RWPE1 (cell line): Measurements from ENCODE around the gene STAC2.

Source experiments
- CTCF ChIA-PET: fragments of 350-600 bp; sonication (Branson Sonifier 250); formaldehyde crosslinking; extraction: SDS; loops from one replicate; lab custom pipeline; 2021; lab: Yijun Ruan, JAX
- POLR2A ChIA-PET: fragments of 400-600 bp; formaldehyde crosslinking; extraction: SDS; loops from one replicate; lab custom pipeline; 2020; ENCODE audit warnings: antibody characterized with exemption; ENCODE audit not compliant: low non-redundant PET; lab: Yijun Ruan, JAX
- DNase-seq: peaks from one replicate; pipeline ENCODE4 v3.0.0; 2012; ENCODE audit warnings: low spot score
- H3K27ac ChIP-seq: fragments of 450-650 bp; 2 replicates; pipeline ENCODE4 v1.5.1; 2017
- CTCF ChIP-seq: fragments of 450-650 bp; conservative IDR thresholded peaks from 2 replicates; pipeline ENCODE4 v1.5.1; 2017; ENCODE audit warnings: low read depth, mild to moderate bottlenecking

STAC2 gene

DNA sequence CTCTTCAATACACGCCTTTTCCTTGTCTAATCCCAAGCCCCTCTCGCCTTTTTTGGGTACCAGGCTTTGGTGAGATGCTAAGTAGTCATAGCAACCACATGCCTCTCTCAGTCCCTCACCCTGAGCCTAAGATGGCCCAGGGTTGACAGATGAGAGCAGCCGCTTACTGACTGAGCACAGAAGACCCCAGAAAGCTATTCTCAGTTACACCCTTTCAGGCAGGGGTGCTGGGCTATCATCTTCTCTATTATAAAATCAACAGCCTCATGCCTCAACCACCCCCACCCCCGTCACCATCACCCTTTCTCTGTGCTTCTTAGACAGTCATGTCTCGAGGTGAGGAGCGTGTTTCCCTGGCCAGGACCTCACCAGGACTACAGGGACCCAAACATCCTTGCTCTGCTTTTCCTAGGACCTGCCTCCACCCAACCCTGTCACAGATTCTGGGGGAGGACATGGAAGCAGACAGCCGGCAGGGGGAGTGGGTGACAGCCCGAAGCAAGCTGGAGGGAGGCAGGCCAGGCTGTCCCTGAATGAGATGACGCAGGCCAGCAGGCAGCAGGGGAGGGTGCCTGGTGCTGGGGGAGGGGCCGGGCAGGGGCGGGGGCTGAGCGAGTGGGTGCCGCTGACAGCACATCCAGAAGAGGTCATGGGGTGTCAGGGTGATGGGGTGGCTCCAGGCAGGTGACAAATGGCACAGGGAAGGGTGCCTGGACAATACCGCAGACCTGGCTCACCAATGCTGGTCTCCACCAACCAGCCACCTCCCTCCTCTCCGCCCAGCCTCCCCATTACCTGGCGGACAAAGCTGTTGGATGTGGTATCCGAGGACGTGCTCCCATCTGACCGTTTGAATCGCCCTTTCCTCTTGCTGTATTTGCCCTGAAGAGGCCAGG is 31.4 kb downstream of the STAC2 start:
- TF ChIP-seq CTCF = no peak
- DNase-seq = no peak
- CTCF ChIA-PET = interaction anchor here (0.6 to 1.6 kb wide), 7 partner anchors 12 to 256 kb away, joined by 3 to 10 read pairs (median 4); no protein-coding TSS in a partner anchor
- H3K27ac ChIP-seq = peak overlapping the region; percentile 88
- POLR2A ChIA-PET = no interaction called here

DNA sequence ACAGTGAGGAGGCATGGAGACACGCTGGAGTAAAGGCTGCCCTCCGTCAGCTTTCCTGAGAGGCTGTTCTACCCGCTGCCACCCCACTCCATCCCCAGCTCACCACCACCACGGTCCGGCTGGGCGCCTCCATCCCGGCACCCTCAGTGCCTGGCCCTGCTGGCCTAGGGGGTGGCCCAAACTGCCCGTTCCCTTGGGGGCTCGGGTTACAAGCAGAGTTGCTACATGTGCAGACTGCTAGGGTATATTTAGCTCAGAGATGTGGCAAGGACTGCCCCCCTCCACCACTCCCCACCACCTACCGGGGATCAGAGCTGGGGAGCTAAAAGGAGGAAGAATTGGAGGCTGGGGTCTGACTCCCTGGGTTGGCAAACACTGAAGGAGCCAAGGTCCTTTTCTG is 32.4 kb downstream of the STAC2 start:
- ChIA-PET CTCF (interaction anchor here (0.6 kb wide), 1 partner anchor 10 kb away, joined by 4 read pairs; no protein-coding TSS in a partner anchor), POLR2A (no interaction called here)
- no peak for DNase-seq
- no peak for TF ChIP-seq CTCF
- peak overlapping the region; percentile 15; the same call in 1 of the 2 replicates for H3K27ac ChIP-seq

GRCh38 chr17:39192901-39193300 is 32.8 kb downstream of the STAC2 start:
- POLR2A ChIA-PET = no interaction called here
- TF ChIP-seq CTCF = no peak

GRCh38 chr17:39191750-39192510 is 33.8 kb downstream of the STAC2 start:
- H3K27ac ChIP-seq = peak overlapping the region; percentile 15
- no peak for DNase-seq
- ChIA-PET POLR2A (no interaction called here), CTCF (no interaction called here)
- no peak for TF ChIP-seq CTCF

More at GRCh38 chr17:39192901-39193300, 32.8 kb downstream of the STAC2 start:
- H3K27ac ChIP-seq = peak overlapping the region; percentile 15
- DNase-seq = no peak
- CTCF ChIA-PET = interaction anchor here (0.6 kb wide), 1 partner anchor 10 kb away, joined by 4 read pairs; no protein-coding TSS in a partner anchor

DNA sequence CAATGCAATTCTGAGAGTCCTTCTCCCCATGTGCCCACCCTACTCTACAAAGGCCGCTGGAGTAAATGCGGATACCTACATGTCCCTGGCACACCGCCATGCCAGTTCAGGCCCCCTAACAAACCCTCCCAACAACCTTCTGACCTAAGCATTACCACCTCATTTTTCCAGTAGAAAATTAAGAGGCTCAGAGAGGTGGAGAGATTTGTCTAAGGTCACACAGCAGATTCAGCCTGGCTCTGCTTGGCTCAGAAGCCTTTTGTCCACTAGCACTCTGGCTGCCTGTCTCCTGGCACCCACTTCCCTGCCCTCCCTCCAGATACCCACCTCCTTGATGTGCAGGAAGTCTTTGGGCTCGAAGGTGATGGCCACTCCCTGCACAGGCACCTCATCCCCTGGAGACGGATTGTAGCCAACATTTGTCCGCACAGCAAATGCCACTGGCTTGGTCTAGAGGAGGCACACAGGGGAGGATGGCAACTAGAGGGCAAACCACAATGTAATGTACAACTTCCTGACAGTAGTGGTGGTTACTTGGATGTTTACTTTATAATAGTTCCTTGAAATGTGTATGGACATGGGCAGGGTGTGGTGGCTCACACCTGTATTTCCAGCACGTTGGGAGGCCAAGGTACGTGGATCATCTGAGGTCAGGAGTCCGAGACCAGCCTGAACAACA is 38.5 kb downstream of the STAC2 start:
- CTCF ChIA-PET = no interaction called here
- no peak overlapping the region for H3K27ac ChIP-seq
- DNase-seq = no peak
- no peak for TF ChIP-seq CTCF
- POLR2A ChIA-PET = no interaction called here
